GM21360 (cell line): ENCODE measurements around the gene RAD51B.

Experiments used
- ATAC-seq: cut with Tn5 transposase; IDR thresholded peaks from one replicate; pipeline ENCODE4 v1.9.1; 2021; ENCODE audit warnings: mild to moderate bottlenecking, moderate library complexity; ENCODE audit not compliant: unreplicated experiment

Gene RAD51B

DNA sequence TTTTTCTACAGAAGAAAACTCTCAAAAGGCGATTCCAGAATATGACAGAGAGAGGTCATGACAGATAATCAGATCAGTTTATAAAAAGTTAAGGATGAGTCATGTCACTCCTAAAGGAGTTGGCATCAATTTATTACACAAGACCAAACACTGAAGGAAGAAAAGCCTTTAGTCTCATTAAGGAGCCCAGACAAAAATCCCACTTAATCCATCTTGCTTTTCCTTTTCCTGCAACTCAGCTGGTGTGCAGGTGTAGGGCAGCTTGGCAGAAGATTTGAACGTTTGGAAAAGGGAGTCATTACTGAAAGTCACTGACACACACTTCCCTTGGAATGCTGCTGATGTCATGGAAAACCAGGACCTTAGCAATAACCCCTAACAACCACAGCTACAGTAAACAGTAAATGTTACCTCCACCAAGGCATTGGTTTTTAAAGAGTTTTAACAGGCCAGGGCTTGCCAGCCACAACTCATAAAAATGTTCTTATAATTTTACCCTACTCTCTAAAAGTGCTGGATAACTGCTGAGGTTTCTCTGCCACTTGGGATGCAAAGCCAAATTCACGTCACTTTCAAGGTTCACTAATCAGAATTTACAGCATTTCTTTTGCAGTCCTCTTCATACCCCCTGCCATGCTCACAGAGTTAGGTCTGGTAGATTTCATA lies 320.6 kb downstream of the RAD51B start:
- ATAC-seq: no peak

DNA sequence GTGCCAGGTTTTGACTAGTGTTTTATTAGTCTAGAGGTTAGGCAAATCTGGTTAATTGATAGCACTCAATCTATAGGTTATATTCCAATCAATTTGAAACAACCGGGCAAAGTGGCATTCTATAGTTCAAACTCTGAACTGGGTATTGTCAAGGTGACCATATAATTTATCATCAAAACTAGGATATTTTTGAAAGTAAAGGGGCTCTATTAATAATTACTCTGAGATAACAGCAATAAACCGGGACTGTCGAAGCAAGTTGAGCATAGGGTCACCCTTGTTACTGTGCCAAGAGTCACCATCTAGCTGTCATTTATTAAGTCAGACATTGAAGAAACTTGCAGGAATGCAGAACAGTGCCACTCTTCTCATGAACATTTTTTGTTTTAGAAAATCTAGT lies 321.2 kb downstream of the RAD51B start:
- ATAC-seq: no peak

DNA sequence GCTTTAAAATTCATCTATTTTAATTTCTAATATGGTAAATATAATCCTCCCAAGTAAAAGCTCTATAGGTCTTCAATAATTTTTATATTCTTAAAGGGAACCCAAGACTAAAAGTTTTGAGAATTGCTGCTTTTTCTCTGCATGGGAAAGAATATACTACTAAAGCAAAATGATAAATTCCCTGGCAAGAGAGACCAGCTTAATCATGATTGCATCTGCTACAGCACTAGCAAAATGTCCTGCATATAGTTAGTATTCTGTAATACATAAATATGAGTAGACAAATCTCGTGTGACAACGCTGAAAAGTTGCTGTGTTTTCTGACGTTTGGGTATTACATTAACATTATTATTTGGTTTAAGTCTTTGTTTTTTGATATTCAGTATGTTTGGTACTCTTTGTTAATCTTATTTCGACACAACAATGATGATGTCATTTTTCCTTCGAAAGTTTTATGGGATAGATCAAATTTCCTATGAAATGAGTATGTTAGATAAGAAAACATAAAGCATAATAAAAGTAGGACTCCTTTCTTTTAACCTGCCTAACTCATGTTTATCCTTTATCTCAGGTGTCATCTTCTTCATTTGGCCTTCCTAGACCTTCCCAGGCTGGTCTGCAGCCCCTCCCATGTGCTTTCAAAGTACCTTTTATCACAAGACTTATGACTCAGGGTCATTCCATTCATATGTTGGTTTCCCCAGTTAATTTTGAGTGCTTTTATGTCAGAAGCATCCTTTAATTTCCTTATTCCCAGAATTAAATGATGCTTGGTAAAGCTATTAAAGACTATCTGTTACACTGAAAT lies 321.9 kb downstream of the RAD51B start:
- no peak for ATAC-seq

DNA sequence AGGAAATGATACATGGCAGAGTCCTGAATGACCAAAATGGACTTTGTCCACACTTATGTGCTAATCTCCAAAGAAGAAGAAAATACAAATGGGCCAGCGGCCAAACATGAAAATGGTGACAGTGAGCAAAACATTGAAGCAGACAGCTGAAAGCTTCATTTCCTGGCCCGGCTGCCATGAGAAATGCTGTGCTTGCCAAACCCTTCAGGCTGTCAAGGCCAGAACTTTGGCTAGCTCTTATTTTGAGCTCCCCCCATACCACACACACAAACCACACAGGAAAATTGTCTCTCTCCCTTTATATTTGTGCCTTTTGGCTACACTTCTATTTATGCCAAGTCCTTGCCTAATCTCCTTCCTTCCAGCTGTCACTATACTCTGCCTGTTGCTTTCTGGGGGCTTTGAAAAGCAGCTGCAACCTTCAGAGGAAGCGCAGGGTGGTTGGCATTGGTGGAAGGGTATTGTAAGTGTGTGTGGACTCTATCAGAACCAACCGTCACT lies 323.8 kb downstream of the RAD51B start:
- no peak for ATAC-seq

DNA sequence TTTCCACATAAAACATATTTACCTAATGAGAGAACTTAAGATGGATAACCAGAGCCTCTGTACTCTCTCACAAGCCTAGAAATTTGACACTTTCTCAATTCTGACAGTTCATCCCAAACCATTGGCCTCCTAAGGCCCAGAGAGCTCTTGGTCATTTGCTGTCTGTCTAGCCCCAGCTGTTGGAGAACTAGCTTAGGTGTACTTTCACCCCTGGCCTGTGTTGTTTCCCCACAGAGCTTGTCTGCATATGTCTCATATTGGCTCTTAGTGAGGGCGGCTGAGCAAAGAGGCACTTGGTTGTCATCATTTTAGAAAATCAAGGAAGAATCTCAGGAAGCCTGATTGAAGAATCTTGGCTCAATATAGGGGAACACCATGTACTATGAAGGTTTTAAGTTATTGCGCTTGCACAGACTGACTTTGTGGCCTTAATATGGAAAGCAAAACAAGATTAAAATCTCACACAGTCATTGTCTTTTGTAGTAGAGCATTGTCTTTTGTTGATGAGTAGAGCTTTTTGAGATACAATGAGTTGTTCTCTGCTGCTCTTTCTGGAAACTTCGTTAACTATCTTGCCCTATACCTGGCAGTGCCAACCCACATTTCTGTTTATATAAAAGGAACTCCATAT lies 324.6 kb downstream of the RAD51B start:
- no peak for ATAC-seq

DNA sequence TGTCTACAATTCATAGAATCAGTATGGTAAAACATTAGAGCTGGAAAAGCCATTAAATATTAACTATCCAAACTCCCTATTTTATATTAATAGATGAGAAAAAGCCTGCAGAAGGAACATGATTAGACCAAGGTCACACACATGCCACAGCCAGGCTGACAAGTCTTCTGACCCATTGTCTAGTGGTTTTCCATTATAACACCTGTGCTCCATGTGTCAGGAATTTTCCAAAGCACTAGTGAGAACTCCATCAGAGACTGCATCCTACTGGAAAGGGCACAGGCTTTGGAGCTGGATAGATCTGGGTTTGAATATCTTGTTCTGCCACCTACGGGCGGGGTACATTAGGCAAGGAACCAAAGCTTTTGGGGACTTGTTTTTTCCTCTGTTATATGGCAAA lies 325.5 kb downstream of the RAD51B start:
- no peak for ATAC-seq

DNA sequence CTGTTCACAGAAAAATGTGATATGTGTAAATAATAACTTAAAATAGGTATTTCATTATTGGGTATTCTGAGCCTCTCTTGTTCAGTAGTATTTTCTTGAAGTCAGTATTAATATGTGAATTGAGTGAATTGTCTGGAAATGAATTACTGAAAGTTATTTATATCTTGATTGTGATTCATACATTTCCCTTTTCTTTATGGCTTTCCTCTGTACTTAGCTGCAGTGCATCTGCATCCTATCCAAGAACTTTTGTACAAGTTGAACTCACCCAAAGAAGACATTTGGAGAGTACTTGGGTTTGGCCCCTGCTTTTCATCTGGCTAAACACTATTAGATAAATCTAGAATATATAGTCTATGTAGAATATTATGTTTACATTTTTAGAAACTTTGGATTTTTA lies 326.0 kb downstream of the RAD51B start:
- no peak for ATAC-seq

DNA sequence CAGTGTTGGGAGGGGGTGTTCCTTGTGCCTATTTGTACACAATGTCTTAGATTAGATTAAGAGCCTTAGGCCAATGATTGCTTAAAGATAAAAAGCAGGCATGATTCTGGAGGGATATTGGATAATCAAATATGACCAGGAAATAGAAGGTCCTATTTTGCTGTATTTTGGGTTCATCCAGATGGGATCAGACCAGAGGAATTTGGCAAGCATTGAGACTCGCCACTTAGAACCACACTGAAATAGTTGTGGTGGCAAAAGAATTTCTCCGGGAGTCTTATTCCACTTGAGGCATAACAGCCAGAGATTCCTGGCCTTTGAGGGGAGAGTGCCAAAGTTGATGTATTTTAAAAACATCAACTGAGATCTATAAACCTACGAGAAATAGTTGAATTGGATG lies 327.2 kb downstream of the RAD51B start:
- no peak for ATAC-seq

DNA sequence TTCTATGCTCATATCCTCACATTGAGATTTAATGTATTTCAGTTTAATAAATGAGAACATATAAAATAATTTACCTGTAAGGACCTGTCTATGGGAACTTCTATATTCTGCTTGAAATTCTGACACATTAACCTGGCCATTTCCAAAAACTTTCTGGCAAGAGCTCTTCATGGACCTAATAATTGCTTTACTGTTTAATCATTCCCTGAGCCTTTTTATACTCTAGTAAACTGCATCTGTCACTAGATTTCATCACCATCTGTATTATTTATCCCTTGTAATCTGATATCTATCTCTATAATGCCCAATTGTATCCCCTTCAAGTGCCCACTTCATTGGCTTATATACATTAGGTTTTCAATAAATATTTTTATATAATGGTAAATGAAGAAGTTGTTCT lies 327.7 kb downstream of the RAD51B start:
- ATAC-seq: no peak

DNA sequence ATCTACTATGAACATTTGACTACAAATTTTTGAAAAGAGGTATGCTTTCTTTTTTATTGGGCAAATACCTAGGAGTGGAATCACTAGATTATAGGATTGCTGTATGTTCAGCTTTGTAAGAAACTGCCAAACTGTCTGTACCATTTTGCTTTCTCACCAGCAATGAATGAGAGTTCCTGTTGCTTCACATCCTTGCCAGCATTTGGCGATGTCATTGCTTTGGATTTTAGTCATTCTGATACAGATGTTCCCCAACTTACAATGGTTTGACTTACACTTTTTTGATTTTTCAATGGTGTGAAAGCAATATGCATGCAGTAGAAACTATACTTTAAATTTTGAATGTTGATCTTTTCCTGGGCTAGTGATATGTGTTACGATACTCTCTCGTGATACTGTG lies 328.7 kb downstream of the RAD51B start:
- no peak for ATAC-seq

DNA sequence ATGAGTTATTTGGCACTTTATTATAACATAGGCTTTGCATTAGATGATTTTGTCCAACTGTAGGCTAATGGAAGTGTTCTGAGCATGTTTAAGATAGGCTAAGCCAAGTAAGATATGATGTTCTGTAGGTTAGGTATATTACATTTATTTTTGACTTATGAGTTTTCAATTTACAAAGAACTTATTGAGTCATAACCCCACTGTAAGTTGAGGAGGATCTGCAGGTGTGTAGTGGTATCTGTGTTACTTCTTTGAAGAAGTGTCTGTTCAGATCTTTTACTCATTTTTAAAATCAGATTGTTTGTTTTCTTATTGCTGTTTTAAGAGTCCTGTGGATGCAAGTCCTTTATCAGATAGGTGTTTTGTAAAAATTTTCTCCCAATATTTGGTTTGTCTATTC lies 329.2 kb downstream of the RAD51B start:
- no peak for ATAC-seq

DNA sequence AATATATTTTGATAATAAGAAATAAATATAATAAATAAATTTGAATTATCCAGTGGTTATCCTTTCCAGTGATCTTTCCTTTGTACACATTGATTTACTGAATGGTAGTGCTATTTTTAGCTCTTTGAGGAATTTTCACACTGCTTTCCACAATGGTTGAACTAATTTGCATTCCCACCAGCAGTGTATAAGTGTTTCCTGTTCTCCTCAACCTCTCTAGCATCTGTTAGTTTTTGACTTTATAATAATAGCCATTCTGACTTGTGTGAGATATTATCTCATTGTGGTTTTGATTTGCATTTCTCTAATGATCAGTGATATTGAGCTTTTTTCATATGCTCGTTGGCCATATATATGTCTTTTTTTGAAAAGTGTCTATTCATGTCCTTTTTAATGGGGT lies 333.7 kb downstream of the RAD51B start:
- no peak for ATAC-seq

DNA sequence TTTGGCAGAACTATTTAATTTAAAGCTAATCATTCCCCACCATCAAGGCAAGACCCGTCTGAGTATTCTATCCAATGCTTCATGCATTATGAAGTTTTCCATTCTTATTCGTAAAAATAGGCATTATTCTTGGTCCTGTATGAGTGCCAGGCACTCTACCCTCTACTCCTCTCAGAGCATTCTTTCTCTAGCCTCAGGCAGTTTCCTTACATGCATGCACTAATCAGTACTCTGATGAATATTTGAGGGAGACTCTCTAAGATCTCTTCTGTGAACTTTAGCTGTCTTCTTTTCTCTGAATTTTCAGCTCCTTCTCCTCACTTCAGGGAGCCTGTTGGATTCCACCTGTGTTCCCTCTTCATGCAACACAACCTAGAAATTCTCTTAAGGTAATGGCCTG lies 334.7 kb downstream of the RAD51B start:
- ATAC-seq: no peak

DNA sequence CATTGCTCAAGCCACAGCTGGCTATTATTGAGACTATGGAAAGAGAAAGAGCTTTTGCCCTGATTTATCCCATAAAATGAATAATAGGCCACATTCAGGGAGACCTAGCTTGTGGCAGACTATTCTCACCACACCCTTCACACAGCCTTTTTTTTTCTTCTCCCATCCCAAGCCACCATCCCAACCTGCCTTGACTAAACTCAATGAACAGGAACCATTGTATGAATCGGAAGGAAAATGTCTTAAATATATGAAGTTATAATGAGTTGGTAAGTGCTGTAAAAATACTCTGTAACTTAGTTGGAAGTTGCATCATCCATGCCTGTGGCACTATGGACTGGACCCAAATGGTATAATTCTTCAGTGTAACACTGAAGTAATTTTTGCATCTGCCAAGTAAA lies 338.4 kb downstream of the RAD51B start:
- ATAC-seq: no peak

DNA sequence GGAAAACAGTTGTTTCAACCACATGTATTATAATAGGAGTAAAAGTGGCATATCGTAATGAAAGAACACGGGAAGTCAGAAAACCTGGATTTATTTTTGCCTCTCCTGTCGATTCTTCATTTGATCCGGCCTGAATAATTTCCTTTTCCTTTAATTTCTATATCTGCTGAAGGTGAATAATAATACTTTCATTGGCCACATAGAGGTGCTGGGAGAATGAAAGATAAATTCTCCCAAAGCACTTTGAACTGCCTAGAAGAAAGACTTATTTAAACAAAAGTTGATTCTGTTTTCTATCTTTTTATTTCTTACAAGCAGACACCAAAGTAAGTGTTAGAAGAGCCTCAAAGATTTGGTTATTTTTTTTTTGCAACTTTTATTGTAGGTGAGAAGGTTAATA lies 339.1 kb downstream of the RAD51B start:
- ATAC-seq: no peak

DNA sequence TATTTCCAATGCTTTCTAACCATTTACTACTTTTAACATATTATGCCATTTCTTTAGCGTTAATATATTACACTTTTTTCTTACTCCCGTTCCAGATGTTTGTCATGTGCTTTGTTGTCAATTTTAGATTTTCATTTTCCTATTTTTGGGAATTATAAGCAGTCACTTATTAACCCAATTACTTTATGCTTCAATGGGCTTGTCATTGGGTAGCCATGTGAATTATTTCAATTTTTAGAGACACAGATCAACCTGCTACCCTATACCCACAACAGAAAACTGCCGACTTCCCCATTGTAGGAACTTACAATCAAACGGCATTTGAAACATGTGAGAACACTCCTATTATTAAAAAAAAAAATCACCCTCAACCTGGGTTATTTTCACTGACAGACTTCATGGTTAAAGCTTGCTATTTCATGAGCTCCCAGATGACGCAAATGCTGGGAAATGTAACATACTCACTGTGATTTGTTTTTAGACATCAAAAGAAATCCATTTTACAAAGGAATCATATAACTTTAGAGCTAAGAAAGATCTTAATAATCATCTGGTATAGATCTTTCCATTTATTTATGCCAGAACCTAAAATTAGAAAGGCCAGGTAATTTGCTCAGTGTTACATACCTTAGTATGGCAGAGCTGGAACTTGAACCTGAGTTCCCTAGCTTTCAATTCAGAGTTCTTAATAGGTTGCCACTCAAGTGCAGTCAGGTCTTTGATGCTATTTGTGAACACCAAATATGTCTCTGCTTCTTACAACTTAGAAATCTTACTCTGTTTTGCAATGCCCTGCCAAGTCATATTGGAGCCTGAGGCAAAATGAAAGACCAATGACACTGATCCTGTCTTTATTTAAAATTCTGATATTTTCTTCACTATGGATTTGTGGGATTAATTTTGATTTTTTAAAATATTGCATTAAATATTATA lies 340.4 kb downstream of the RAD51B start:
- ATAC-seq: no peak

DNA sequence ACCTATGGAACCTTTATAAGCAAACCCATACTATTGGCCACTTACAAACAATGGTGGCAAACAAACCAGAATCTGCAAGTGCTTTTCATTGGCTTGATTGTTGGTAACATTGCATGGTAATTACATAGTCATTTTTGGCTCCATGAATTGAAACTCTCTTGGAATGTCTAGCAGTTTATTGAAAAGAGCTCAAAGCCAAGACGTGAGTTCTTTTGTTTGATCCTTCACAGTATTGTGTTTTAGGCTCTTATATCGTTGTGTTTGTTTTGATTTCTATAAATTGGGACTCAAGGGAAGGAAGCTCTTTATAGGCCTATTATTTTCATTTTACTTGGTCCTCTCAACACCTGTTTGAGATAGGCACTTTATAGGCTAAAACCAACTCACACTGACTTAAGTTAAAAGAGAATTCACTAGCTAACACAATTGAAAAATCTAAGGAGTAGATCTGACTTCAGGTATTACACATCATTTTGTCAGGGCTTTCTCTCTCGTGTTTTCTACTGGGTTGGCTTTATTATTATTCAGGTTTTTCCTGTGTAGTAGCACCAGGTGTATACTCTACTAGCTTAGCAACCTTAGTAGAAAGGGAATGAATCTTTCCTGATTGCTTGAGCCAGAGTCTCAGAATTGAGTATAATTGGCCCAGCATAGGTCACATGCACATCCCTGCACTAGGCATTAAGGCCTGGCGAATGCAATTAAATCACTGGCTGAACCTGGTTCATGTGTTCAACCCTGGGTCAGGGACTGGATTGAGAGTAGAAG lies 341.4 kb downstream of the RAD51B start:
- ATAC-seq: no peak

DNA sequence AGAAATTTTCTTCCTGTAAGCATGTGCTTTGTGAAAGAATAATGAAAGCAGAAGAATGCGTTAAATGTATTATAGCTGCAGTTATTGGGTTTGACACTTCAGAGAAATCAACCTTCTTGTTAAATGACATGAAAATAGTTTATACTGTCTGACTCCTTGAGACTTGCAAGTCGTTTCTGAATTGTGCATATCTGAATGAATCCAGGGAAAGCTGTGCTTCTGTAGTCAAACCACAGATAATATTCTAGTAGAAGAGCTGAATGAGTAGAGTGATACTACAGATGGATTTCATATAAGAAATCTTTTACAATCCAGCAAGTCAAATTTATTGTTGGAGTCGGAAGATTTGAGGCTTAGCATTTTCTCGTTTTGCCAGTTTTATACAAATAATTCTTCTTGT lies 343.3 kb downstream of the RAD51B start:
- ATAC-seq: no peak

DNA sequence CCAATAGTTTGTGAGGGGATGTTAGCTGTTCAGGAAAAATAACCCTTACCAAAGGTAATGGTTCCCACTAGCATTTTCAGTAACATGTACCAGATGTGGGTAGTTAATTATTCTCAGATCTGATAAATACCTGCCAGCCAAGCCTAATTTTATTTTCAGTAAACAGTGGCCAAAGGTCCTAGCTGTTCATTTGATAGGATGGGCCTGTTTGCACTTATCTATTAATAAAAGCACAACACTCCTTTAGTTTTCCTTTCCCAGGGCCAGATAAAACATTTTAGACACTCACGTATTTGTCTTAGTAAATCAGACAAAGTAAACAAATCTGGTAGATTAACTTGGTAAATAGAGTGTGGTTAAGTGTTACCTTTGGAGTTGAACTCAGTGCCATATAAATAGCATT lies 345.1 kb downstream of the RAD51B start:
- no peak for ATAC-seq

DNA sequence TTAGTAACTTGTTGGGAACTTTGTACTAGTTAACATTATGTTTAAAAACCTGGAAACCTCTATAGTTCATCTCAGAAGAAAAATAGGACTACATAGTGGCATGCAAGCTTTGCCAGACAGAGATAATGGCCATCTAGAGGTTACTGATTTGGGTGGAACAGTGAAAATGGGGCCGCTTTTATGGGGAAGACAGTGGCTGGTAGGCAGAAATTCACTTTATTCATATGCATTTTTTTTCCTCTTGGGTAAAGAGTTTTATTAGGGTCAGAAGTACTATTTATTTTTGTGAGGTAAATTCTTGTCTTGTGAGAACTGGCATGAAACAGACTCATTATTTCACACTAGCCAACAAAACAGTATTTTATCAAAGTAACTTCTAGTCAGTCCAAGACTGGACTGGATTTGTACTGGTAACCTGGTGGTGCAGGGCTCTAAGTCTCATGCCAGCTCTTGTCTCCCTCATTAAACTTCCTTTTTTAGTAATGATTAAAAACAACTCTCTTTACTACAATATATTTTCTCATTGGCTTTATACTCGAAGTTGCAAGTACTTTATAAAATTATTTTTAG lies 345.8 kb downstream of the RAD51B start:
- no peak for ATAC-seq
